DOHH2 (cell line): ENCODE measurements around the gene TMCO1.
"Not testable (repeated sequence)": the region's sequence is repeated elsewhere in the genome, so short reads cannot be mapped to it uniquely, and the experiment has no call there.

Experiments
- H3F3A ChIP-seq: fragments of 200-600 bp; sonication (generic), shearing (Covaris generic); 2 replicates; pipeline ENCODE4 v1.6.0; 2016; ENCODE audit warnings: antibody characterized with exemption, mild to moderate bottlenecking; ENCODE audit not compliant: control insufficient read depth, insufficient read depth
- H3K27ac ChIP-seq: fragments of 200-600 bp; sonication (generic); 2 replicates; pipeline ENCODE4 v1.5.1; 2014; ENCODE audit warnings: low read depth, mild to moderate bottlenecking, low read length, moderate library complexity
- H3K27me3 ChIP-seq: fragments of 200-600 bp; sonication (generic); 2 replicates; pipeline ENCODE4 v1.6.1; 2014; ENCODE audit warnings: mild to moderate bottlenecking, low read length, mixed read lengths; ENCODE audit not compliant: control insufficient read depth
- H3K36me3 ChIP-seq: fragments of 200-600 bp; sonication (generic); 2 replicates; pipeline ENCODE4 v1.6.1; 2014; ENCODE audit warnings: mild to moderate bottlenecking, low read length, moderate library complexity, mixed read lengths; ENCODE audit not compliant: control insufficient read depth
- H3K4me1 ChIP-seq: fragments of 200-600 bp; sonication (generic); 2 replicates; pipeline ENCODE4 v1.6.1; 2014; ENCODE audit warnings: mild to moderate bottlenecking, low read length, mixed read lengths; ENCODE audit not compliant: control insufficient read depth
- H3K4me2 ChIP-seq: fragments of 200-600 bp; sonication (generic); 2 replicates; pipeline ENCODE4 v1.6.0; 2014; ENCODE audit warnings: mild to moderate bottlenecking, low read length, moderate library complexity
- H3K4me3 ChIP-seq: fragments of 200-600 bp; sonication (generic); 2 replicates; pipeline ENCODE4 v1.5.1; 2014; ENCODE audit warnings: mild to moderate bottlenecking, low read length, mixed read lengths
- H3K79me2 ChIP-seq: fragments of 200-600 bp; sonication (generic); 2 replicates; pipeline ENCODE4 v1.6.1; 2014; ENCODE audit warnings: mild to moderate bottlenecking, low read length, mixed read lengths; ENCODE audit not compliant: control insufficient read depth
- H3K9me2 ChIP-seq: fragments of 200-600 bp; sonication (generic); replicated peaks from 2 replicates; pipeline ENCODE4 v1.6.1; 2014; ENCODE audit warnings: mild to moderate bottlenecking, low read length, mixed read lengths; ENCODE audit not compliant: control insufficient read depth
- H3K9me3 ChIP-seq: fragments of 200-600 bp; sonication (generic); 2 replicates; pipeline ENCODE4 v1.6.1; 2014; ENCODE audit warnings: antibody characterized with exemption, low read length, mixed read lengths; ENCODE audit not compliant: control insufficient read depth, insufficient read depth
- H4K20me1 ChIP-seq: fragments of 200-600 bp; sonication (generic); 2 replicates; pipeline ENCODE4 v1.6.0; 2014; ENCODE audit warnings: low read depth, mild to moderate bottlenecking, antibody characterized with exemption, low read length, moderate library complexity; ENCODE audit not compliant: control insufficient read depth, insufficient read depth
- CTCF ChIP-seq: fragments of 200-600 bp; sonication (generic); IDR thresholded peaks from one replicate; pipeline ENCODE4 v1.5.1; 2014; ENCODE audit warnings: antibody characterized with exemption, mild to moderate bottlenecking, low read depth, low read length; ENCODE audit not compliant: poor library complexity, severe bottlenecking
- EZH2phosphoT487 ChIP-seq: fragments of 200-600 bp; sonication (generic); IDR thresholded peaks from 2 replicates; pipeline ENCODE4 v1.6.1; 2017; ENCODE audit warnings: borderline replicate concordance, mild to moderate bottlenecking, antibody characterized with exemption, low read length, moderate library complexity, mixed read lengths

The TMCO1 gene

GRCh38 chr1:165707984-165708706, 60.5 kb downstream of the TMCO1 start:
- no peaks in the 10 kb centered on the region for H3F3A ChIP-seq
- H3K79me2 ChIP-seq = no peaks in the 10 kb centered on the region
- H3K27me3 ChIP-seq = peaks cover 32% of the 10 kb centered on the region
- no peak overlapping the region for H3K4me3 ChIP-seq
- no peak overlapping the region for H3K27ac ChIP-seq
- TF ChIP-seq CTCF (no peak), EZH2phosphoT487 (no peak)
- no peaks in the 10 kb centered on the region for H4K20me1 ChIP-seq
- H3K9me2 ChIP-seq = no peaks in the 10 kb centered on the region
- no peak overlapping the region for H3K4me2 ChIP-seq
- no peaks in the 10 kb centered on the region for H3K36me3 ChIP-seq
- H3K4me1 ChIP-seq = no peaks in the 10 kb centered on the region
- no peaks in the 10 kb centered on the region for H3K9me3 ChIP-seq

DNA sequence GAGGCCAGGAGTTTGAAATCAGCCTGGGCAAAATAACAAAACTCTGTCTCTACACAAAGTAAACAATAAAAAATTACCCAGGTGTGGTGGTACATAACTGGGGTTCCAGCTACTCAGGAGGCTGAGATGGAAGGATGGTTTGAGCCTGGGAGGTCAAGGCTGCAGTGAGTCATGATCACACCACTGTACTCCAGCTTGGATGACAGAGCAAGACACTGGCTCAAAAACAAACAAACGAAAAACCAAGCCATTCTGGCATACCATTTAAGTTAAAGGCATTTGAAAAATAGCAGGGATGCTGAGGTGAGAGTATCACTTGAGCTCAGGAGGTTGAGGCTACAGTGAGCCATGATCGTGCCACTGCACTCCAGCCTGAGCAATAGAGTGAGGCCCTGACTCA, 65.0 kb downstream of the TMCO1 start:
- Histone ChIP-seq H3K36me3 (no peaks in the 10 kb centered on the region), H3K27me3 (peaks cover 27% of the 10 kb centered on the region), H3K79me2 (no peaks in the 10 kb centered on the region), H3K4me3 (no peak overlapping the region), H3K9me3 (no peaks in the 10 kb centered on the region), H3K4me1 (peaks cover 12% of the 10 kb centered on the region), H3K4me2 (no peak overlapping the region), H3K9me2 (no peaks in the 10 kb centered on the region), H3K27ac (no peak overlapping the region), H3F3A (peaks cover 3% of the 10 kb centered on the region; the same call in 1 of the 2 replicates), H4K20me1 (no peaks in the 10 kb centered on the region)
- no peak for TF ChIP-seq EZH2phosphoT487
- TF ChIP-seq CTCF = no peak

- not testable (repeated sequence) for H3K4me3 ChIP-seq, H3K9me2 ChIP-seq, H3K27ac ChIP-seq, H3K9me3 ChIP-seq, H4K20me1 ChIP-seq, H3F3A ChIP-seq, H3K36me3 ChIP-seq, H3K4me2 ChIP-seq
- Histone ChIP-seq H3K4me1 (peaks cover 20% of the 10 kb centered on the region), H3K79me2 (peaks cover 11% of the 10 kb centered on the region), H3K27me3 (peaks cover 19% of the 10 kb centered on the region)
These were observed 66.7 kb downstream of the TMCO1 start for GRCh38 chr1:165701922-165702321.

- no peaks in the 10 kb centered on the region; the same call in 1 of the 2 replicates for H4K20me1 ChIP-seq
- no peak overlapping the region for H3K4me3 ChIP-seq
- peaks cover 3% of the 10 kb centered on the region; the same call in 1 of the 2 replicates for H3K36me3 ChIP-seq
- peaks cover 8% of the 10 kb centered on the region; the same call in 1 of the 2 replicates for H3F3A ChIP-seq
- no peaks in the 10 kb centered on the region for H3K9me3 ChIP-seq
- peaks cover 27% of the 10 kb centered on the region for H3K4me1 ChIP-seq
- H3K4me2 ChIP-seq = no peak overlapping the region
- no peak for TF ChIP-seq CTCF
- TF ChIP-seq EZH2phosphoT487 = no peak
- no peak overlapping the region for H3K27ac ChIP-seq
- H3K9me2 ChIP-seq = no peaks in the 10 kb centered on the region
- peaks cover 8% of the 10 kb centered on the region for H3K27me3 ChIP-seq
- H3K79me2 ChIP-seq = peaks cover 25% of the 10 kb centered on the region
These were observed 69.1 kb downstream of the TMCO1 start for GRCh38 chr1:165699577-165699976.
